ENCODE measurements around the gene DET1.

Gene DET1

DNA sequence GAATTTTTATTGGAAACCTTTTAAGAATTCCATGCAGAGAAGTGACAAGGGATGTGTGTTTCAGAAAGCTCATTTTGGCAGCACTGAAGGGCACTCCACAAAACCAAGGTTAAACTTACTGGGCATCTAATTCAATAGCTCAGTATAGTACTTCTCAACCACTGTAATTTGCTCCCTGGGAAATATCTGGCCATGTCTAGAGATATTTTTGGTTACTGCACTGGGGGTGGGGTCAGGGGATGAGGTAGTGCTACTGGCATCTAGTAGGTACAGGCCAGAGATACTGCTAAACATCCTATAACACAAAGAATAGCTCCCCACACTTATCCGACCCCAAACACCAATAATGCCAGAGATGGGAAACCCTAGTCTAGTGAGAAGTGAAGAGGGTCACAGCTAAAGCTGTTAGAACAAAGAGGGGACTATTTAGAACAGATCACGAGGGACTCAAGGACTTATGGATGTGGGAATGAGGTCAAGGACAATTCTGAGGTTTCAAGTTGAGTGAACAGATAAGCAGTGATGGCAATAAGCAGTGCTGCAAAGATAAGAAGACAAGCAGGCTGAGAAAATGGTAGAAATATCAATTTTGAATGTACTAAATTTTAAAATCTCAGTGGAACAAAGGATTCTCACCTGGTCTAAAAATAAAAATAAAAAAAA is 82.5 kb downstream of the DET1 start:
- no peak for DNase-seq

Data from activated T-cell treated with anti-CD3 and anti-CD28 coated beads, Interleukin-2, amount 50 U/mL, for 1 hour (primary cell).